NCI-H128 (cell line): ENCODE results near the gene CARD11.

Source experiments
- DNase-seq: peaks from one replicate; lab custom pipeline; 2025; ENCODE audit not compliant: unreplicated experiment; lab: John Stamatoyannopoulos, UW

Gene CARD11

DNA sequence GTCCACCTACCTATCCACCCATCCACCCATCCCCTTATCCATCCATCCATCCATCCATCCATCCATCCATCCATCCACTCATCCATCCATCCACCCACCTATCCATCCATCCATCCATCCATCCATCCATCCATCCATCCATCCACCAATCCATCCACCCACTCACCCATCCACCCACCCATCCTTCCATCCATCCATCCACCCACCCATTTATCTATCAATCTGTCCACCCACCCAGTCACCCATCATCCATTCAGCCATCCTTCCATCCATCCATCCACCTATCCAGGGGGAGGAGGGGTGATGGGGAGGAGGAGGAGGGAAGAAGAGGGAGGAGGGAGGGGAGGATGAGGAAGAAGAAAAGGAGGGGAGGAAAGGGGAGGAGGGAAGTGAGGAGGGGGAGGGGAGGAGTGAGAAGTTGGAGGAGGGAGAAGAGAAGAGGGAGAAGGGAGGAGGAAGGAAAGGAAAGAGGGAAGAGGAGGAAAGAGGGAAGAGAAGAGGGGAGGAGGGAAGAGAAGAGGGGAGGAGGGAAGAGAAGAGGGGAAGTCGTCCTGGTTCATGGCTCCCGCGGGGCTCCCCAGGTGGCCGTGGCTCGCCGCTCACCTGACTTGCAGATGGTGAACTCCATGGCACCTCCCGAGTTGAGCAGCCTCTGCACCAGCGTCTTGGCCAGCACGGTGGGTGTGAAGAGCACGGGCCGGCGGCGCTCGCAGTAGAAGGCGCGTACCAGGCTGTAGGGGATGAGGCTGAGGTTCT, 130.8 kb downstream of the CARD11 start:
- no peak for DNase-seq

DNA sequence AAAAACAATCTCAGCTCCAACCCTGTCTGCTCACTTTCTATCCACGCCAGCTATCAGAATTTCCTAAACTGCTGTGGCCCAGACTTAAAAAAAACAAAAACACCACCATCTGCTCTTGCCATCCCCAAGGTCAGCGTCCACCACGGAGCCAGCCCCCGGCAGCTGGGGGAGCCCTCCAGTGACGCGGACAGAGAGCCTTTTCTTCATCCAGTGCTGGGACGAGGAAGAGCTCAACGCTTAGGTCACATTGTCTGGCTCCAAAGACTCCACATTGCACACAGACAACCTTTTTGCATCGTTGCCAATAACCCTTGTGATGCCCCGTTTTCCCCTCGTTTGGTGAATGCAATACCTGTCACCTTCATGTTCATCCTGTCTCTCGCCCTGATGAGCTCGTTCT, 132.2 kb downstream of the CARD11 start:
- DNase-seq = no peak

DNA sequence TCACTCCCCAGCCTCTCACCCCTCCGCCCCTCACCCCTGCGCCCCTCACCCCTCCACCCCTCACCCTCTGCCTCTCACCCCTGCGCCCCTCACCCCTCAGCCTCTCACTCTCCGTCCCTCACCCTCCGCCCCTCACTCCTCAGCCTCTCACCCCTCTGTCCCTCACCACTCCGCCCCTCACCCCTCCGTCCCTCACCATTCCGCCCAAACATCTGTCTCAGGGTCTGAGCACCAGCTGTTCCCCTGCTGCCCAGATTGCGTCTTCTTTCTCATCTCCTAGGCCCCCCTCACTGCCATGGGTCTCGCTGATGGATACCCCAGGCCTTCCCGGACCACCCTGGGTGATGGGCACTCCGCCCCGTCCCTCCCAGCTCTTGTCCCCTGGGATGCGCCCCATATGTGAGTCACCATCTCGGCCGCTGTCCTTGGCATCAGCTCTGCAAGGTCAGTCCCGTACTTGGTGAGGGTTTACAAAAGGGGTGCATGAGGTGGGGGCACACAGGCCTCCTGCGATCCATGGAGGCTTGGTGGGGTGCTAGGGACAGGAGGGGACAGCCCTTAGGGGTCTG, 134.1 kb downstream of the CARD11 start:
- DNase-seq = no peak

DNA sequence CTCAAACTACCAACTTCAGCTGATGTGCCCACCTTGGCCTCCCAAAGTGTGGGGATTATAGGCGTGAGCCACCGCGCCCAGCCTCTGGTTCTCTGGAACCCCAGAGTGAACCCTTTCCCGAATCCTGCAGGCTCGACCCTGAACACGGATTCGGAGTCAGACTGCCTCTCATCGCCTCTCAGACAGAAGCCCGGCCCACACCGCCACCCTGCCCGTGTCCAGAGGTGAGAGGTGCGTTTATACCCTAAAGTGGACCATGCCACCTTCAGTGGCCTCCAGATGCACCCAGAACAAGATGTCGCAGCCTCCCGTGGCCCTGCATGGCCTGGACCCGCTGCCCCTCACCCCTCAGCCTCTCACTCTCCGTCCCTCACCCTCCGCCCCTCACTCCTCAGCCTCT, 134.6 kb downstream of the CARD11 start:
- DNase-seq = no peak

DNA sequence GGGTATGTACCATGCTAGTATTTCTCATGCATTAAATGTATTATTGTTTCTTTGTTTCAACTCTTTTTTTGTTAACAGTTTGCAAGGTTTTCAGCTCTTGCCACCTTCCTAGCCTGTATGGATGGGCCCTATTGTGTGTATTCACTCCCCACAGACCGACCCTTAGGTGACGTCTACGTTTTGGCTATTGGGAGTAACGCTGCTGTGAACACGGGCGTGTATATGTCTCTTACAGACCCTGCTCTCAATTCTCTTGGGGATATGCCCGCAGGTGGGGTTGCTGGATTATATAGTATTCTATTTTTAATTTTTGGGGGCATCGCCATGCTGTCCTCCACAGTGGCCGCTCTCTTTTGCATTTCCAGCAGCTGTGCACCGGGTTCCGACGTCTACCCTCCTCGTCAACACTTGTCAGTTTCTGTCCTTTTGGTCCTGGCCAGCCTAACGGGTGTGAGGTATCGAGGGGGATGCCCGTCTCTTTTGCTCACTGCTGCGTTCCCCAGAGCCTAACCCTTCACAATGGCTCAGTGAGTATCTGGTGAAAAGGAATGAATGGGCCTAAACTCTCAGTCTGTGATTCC, 135.5 kb downstream of the CARD11 start:
- no peak for DNase-seq

DNA sequence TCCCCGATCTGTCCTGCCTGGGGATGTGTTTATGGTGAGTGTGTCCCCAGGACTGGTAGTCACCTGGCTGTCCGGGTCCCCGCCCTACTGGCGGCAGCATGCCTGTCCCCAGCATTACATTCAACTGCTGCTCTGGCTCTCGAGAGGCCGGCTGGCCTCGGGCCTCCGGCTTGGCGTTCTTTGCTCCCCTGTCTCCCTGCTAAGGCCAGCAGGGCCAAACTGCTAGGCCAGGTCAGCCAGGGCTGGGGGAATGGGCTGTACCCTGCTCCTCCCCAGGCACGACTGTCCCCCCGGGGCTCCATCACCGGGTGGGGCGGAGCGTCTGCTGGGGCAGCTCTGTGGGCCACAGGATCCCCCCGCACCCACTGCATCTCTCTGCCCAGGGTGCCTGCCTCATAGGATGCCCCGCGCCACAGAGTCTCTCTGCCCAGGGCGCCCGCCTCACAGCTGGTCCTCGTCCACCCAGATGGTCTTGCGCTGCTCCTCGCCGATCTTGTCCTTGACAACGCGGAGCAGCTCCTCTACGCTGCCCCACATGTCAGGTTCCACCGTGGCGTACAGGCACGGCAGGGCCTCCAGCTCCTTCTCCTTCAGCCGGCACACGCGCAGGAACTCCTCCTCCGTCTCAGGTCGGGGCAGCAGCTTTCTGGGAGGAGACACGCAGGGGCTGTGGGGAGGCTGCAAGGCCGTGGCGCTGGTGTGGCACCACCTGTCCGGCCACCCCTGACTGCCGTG, 137.3 kb downstream of the CARD11 start:
- DNase-seq = no peak

DNA sequence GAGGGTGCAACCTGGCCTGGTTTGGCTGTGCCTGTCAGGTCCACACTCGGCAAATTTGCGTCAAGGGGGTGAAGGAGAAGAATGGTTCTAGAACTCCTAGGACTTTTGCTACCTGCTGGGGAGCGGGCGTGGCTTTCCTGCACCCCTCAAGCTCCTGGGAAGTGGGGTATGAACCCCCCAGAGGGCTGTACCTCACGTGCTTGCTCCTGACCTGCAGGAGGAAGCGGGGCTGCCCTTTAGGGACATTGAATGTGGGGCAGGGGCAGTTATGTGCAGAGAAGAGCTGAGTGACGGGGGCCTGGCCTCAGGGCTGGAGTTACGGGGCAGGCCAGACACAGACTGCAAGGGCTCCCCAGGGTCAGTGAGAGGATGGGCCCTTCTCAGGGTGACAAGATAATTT, 138.2 kb downstream of the CARD11 start:
- no peak for DNase-seq

DNA sequence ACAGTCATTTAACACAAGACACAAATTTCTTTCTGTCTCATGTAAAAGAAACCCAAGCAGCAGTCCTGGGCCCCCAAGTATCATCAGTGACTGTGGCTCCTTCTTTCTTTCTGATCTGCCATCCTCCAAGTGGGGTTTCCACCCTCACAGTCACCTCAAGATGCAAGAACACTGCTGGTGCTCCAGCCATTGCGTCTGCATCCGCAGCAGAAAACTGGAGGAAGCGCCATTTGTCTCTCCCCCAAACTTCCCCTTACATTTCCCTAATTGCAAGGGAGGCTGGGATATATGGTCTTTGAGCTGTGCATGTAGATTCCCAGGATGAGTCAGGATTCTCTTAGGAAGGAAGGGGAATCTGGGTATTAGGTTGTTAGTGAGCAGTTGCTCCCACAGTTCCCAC, 138.6 kb downstream of the CARD11 start:
- no peak for DNase-seq

DNA sequence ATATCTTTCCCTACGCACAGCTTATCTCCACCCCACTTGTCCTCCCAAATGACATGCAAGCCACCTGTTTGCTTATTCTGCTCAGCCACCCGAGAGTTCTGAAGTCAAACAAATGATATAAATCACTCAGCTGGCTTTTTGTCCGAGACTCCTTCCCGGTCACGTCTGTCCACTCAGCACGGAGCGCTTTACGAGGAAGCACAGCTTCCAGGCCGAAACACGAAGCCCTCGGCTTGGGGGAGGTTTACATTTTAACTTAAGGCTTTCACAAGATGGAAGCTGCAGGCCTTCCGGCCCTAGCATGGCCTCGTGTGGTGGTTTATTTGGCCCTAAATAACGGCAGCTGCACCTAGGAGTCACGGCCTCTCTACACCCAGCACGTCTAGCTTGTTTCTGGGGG, 139.5 kb downstream of the CARD11 start:
- DNase-seq = no peak

DNA sequence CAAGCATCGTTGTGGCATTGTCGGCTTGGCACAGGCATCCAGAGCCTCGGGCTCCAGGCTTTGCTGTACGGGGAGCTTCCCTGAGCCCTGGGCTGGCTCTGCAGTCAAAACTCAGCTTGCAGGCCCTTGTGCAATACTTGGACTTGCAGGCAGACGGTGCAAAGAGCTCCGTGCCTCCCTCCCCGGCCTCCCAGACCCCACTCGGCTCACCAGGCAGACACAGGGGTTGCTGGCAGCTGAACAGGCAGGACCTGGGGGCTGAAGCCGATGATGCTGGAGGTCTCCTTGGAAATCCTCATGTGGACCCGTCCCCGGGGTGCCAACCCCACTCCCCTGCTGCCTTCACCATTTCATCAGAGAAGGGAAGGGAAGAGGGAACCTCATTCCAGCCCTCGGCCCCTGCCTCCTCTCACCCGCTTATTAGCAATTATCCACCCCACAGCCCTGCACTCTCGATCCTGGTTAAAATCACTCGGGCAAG, 139.9 kb downstream of the CARD11 start:
- no peak for DNase-seq

DNA sequence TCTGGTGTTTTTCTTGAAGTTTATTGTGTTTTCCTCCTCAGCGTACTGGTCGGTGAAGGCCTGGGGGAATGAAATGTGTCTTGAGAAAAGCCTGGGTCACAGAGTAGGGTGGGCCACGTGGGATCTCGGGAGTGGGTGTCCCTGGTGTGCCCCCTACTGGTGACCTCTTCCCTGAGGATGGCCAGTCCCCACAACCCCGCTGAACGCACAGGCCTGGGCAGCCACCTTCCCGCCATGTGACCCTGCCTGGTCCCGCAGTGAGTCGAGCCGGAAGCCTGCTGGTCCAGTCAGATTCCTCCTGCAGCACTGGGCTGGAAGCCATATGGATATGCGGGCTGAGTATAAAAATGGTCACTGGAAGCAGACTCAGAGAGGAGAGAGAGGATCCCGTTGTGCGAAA, 146.6 kb downstream of the CARD11 start:
- no peak for DNase-seq

DNA sequence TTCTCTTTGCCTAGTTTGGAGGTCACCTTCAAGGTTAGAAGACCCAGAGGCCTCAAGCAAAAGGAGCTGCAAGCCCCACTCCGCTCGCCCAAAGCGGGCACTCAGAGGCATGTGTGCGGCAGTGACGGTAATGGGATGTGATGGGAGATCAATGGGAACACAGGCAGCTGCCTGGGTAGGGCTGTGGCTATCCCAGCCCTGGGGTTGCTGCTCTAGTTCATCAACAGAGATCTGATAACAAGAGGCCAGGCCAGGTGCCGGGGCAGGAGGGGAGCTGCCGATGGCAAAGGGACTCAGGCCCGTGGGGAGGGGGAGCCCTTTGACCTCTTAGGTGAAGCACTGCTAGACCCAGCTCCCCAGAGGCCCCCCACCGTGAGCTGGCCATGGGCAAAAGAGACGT, 147.5 kb downstream of the CARD11 start:
- no peak for DNase-seq

DNA sequence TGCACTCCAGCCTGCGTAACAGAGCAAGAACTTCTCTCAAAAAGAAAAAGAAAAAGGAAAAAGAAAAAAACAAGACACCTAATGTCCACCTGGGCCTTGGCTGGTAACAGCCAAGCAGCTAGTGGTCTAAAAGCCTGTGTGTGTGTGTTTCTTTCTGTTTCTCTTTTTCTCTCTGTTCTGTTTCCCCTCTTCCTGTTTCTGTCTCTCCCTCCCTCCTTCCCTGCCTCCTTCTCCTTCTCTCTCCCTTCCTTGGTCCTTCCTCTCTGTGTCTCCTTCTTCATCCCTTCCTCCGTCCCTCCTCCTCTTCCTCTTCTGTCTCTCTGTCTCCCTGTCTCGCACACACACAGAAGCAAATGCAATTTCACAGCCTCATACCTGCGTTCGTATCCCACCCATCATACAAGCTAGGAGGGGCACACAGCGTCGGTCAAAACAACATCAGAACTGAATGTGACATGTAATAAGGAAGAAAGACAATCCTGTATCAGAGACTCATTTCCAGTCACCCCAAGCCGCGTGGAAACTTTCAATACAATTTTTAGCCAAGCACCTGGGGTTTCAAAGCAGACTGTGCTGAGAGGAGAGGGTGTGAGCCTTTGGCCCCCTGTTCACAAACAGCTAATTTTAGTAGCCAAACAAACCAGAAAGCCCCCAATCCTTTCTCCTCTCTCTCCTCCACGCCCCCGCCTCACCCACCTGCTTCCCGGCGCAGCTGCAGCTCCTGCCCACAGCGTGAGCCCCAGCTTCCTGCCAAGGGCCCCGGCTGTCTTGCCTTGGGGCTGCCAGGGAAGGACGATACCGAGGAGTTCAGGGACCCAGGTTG, 149.3 kb downstream of the CARD11 start:
- DNase-seq = no peak

DNA sequence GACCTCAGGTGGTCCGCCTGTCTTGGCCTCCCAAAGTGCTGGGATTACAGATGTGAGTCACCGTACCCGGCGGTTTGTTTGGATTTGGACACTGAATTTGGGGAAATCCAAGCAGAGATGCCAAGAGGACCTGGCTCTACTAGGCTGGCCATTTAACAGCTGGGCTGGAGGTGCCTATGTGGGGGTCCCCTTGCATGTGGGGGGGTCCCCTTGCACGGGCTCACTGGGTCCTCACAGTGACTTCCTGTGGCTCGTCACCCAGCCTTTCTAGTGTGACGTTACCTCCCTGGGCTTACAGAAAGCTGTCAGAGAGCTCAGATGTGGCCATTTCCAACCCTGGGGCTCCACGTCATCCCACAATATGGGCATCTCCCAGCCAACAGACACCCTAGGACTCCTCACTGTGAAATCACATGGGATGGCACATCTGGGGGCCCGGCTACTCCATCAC, 150.2 kb downstream of the CARD11 start:
- no peak for DNase-seq

DNA sequence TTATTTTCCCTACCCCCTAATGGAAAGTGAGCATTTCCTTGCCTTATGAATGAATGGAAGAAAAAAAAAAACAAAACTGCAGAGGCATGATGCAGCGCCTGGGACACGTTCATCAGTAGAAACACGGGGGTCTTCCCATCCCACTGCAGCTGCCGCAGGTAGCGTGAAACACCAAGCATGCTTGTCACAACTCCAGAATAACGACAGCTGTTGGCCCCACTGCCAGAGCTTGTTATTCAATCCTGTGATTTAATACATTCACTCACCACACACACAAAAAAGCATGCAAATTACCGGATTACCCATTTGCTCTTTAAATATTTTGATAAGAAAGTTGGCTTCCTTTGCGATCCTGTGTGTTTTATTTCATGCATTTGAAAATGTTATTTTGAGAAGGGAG, 151.1 kb downstream of the CARD11 start:
- DNase-seq = no peak

DNA sequence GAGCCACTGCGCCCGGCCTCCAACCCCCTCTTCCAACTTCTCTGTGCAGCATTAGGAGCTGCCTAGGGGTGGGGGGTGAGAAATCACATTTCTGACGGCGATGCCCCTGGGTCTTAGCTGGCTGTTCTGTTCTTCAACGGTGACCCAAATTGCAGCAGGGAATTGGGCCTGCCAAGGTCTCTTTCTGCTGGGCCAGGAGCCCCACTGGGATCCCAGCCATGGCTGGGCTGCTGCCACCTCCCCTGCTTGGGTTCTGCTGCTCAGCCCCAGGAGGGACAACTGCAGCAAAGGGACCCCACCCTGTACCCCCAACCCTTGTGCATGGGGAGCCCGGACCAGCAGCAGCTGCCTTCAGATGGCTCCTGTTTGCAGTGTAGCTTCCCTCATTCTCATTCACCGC, 155.9 kb downstream of the CARD11 start:
- no peak for DNase-seq

DNA sequence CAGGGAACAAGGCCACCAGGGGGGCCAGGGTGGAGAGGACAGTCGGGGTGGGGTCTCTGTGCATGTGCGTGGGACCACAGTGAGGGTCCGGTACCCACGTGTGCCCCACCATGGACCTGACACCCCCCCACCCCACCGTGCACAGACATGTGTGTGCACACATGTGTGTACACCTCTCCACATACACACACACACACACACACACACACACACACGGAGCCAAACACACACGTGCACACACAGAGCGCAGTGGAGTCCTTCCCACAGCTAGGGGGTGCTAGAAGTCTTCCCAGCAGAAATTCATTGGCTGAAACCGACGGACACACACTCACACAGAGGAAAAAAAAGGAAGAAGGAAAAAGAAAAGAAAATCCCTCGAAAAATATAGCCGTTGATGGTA, 156.8 kb downstream of the CARD11 start:
- peak; percentile 27 for DNase-seq

DNA sequence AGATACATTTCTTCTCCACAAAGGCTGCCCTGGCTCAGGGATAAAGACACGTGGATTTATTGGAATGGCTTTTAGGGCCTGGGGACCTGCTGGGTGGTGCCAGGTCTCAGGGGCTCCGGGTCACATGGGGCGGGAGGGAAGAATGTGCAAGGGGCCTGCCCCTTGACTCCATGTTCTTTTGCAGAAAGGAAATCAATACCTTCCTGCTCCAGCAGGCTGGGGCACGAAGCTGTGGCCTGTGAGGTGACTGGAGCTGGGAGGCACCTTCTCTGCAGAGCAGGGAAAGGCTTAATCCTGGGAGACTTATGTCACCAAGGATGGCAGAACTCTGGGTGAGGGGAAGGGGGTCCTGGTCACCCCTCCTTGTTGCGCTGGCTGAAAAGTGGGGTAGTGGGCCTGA, 157.3 kb downstream of the CARD11 start:
- DNase-seq = no peak

DNA sequence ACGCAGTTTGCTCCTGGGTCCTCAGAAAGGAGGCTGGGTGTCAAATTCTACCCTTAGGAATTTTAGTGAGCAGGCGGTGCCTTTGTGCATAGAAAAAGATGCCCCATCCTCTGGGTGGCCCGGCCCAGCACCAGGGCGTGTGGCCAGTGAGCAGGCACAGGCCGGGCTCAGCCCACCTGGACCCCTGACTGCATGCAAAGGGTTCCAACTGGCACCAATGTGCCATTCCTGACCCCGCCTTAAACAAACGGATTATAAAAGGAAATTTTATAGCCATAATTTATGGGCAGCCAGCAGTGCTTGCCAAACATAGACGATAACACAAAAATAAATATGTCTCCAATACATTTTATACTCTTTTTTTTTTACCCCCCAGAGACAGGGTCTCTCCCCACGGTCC, 159.5 kb downstream of the CARD11 start:
- no peak for DNase-seq

DNA sequence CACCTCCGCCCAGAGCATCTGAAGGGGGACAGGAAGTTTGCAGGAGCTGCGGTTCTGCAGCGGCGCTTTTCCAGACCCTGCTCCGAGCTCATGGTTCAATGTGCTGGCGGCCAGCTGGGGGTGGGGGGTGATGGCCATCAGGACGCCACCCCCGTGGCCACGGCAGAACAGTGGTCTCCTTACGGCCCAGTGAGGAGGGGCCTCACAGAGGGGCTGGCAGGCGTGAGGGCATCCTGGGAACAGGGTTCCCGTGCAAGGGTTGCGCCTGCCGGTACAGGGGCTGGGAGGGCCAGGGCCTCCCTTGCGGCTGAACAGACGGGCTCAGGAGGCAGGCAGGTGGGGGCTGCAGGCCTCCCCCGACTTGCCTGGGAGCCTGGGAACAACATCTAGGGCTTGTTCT, 160.6 kb downstream of the CARD11 start:
- DNase-seq = no peak

DNA sequence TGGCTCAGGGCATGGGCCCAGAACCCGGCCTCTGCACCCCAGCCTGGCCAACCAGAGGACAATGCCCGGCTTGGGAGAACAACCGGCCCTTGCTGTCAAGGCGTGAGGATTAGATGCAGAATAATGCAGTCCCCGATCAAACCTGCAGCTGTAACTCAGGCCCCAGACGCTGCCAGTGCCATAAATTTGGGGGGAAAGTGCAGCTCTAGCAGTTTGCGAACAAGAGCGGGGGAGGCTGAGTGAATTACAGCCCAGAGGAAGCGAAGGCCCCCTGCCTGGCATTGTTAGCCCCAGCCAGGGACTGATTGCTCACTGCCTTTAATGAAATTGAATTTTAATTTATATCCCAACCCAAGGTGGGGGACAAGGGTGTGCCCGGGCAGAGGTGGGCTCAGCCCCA, 161.6 kb downstream of the CARD11 start:
- no peak for DNase-seq
